Vagina (tissue), 2 donors: Measurements from ENCODE around the gene GBGT1.

Experiments
- POLR2A ChIP-seq, 2 donors: fragments of 450-650 bp; IDR thresholded peaks; one replicate each; pipeline ENCODE4 v1.6.1; 2017; ENCODE audit warnings: antibody characterized with exemption in 2 of 2, mild to moderate bottlenecking in 2 of 2, moderate library complexity in 2 of 2
- POLR2AphosphoS5 ChIP-seq, 2 donors: sonication (generic); formaldehyde crosslinking; IDR thresholded peaks; one replicate each; pipeline ENCODE4 v1.9.0; 2017; ENCODE audit warnings: antibody characterized with exemption in 2 of 2, mild to moderate bottlenecking in 2 of 2, low read depth in 1 of 2; ENCODE audit not compliant: insufficient read depth in 1 of 2
- TF ChIP-seq, protein P1 (sequence below), 3 experiments: fragments of 450-650 bp in 2 of 3; fragments of 200-600 bp in 1 of 3; sonication (generic) in 1 of 3; IDR thresholded peaks; one replicate each; pipeline ENCODE4 v1.5.1; 2017 to 2019; ENCODE audit warnings: antibody characterized with exemption in 3 of 3, mild to moderate bottlenecking in 2 of 3, moderate library complexity in 2 of 3

DNA sequence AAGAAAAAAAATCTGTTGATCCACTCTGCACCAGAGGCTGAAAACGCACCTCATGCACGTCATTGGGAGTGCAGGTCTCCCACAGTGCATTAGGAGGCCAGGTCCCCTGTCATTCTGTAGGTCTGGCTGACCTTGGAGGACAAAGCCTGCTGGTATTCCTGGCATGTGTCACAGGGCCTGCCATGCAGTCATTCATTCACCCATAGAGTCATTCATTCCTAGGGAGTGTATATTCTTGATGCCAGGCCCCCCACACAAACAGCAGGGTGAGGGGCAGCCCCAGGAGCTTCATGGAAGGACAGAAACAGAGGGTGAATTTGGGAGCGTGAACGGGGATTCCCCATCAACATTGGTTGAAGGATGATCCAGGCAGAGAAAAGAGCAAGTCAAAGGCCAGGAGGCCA, 2.2 kb downstream of the GBGT1 start:
- TF ChIP-seq, protein P1, sequence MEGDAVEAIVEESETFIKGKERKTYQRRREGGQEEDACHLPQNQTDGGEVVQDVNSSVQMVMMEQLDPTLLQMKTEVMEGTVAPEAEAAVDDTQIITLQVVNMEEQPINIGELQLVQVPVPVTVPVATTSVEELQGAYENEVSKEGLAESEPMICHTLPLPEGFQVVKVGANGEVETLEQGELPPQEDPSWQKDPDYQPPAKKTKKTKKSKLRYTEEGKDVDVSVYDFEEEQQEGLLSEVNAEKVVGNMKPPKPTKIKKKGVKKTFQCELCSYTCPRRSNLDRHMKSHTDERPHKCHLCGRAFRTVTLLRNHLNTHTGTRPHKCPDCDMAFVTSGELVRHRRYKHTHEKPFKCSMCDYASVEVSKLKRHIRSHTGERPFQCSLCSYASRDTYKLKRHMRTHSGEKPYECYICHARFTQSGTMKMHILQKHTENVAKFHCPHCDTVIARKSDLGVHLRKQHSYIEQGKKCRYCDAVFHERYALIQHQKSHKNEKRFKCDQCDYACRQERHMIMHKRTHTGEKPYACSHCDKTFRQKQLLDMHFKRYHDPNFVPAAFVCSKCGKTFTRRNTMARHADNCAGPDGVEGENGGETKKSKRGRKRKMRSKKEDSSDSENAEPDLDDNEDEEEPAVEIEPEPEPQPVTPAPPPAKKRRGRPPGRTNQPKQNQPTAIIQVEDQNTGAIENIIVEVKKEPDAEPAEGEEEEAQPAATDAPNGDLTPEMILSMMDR (IDR thresholded peaks at IDR 0.05): no peak
- TF ChIP-seq POLR2A (IDR thresholded peaks at IDR 0.05) (no peak), POLR2AphosphoS5 (IDR thresholded peaks at IDR 0.05; ENCODE audit: insufficient read depth in 1 of 2, low read depth in 1 of 2) (no peak)
